ENCODE measurements around the gene CERS6. TPM values are rescaled to one million over a fixed set of nuclear protein-coding genes. Genes with fewer than 3 reads are reported as not detected.

The CERS6 gene
- total and polyA plus RNA-seq, 8 donors = 18.8 to 24.5 (median 22.1) TPM

- Histone ChIP-seq H3K4me1 (no peaks in the 10 kb centered on the region), H3K4me3 (no peak overlapping the region), H3K36me3 (no peaks in the 10 kb centered on the region), H3K27me3 (no peaks in the 10 kb centered on the region), H3K27ac (no peak overlapping the region), H3K9me3 (no peaks in the 10 kb centered on the region)
- TF ChIP-seq, protein P1, sequence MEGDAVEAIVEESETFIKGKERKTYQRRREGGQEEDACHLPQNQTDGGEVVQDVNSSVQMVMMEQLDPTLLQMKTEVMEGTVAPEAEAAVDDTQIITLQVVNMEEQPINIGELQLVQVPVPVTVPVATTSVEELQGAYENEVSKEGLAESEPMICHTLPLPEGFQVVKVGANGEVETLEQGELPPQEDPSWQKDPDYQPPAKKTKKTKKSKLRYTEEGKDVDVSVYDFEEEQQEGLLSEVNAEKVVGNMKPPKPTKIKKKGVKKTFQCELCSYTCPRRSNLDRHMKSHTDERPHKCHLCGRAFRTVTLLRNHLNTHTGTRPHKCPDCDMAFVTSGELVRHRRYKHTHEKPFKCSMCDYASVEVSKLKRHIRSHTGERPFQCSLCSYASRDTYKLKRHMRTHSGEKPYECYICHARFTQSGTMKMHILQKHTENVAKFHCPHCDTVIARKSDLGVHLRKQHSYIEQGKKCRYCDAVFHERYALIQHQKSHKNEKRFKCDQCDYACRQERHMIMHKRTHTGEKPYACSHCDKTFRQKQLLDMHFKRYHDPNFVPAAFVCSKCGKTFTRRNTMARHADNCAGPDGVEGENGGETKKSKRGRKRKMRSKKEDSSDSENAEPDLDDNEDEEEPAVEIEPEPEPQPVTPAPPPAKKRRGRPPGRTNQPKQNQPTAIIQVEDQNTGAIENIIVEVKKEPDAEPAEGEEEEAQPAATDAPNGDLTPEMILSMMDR (IDR thresholded peaks at IDR 0.05) = no peak
- intact Hi-C loops (cut with DNase I) = no loop called here
- ATAC-seq (no peak), DNase-seq (no peak)
Measured at GRCh38 chr2:168593713-168594112, 137.6 kb downstream of the CERS6 start.

- TF ChIP-seq, protein P1 (IDR thresholded peaks at IDR 0.05) = no peak
- Histone ChIP-seq H3K4me3 (no peak overlapping the region), H3K4me1 (no peaks in the 10 kb centered on the region), H3K36me3 (no peaks in the 10 kb centered on the region), H3K9me3 (no peaks in the 10 kb centered on the region), H3K27me3 (no peaks in the 10 kb centered on the region), H3K27ac (no peak overlapping the region)
- no peak for DNase-seq
- intact Hi-C loops (cut with DNase I) = no loop called here
- no peak for ATAC-seq
Measured at GRCh38 chr2:168594778-168595177, 138.7 kb downstream of the CERS6 start.

DNA sequence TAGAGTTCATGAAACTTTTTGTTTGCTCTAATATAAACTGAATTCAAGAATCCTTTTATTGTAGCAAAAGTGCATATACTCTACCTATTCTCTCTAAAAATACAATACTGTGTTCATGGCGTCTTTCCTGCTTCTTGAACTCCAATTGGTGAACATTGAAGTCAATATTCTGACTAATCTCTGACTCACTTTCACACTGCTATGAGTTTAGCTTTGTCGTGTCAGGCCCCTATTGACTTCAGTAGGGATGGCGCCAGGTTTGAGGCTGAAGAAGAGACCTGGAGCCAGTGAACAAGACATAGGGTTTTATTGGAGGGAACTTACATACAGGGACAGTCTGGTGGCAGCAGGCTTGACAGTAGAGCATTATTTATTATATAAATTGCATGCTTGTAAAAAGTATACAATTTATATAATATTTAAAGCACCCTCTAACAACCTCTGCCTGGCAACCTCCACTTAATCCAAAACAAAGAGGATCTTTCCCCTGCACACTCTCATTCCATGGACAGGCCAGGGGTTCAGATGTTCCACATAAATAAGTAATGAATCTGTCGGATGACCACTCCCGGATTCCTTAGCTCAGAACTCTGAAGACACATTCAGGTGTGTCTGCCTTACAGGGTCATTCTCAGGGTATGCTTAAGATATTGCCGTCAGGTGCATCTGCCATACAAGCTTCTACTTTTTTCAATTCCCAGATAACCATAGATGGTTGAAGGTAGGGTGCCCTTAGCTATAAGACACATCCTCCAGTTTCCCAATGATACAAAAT, 141.0 kb downstream of the CERS6 start:
- no peaks in the 10 kb centered on the region for H3K4me1 ChIP-seq
- H3K27ac ChIP-seq = no peak overlapping the region
- no peaks in the 10 kb centered on the region for H3K36me3 ChIP-seq
- H3K27me3 ChIP-seq = no peaks in the 10 kb centered on the region
- DNase-seq = no peak
- no peaks in the 10 kb centered on the region for H3K9me3 ChIP-seq
- ATAC-seq = no peak
- TF ChIP-seq, protein P1 (IDR thresholded peaks at IDR 0.05) = no peak
- intact Hi-C loops (cut with DNase I) = no loop called here
- no peak overlapping the region for H3K4me3 ChIP-seq

- no peak overlapping the region for H3K4me3 ChIP-seq
- intact Hi-C loops (cut with DNase I) = no loop called here
- ATAC-seq = no peak
- no peaks in the 10 kb centered on the region for H3K4me1 ChIP-seq
- no peaks in the 10 kb centered on the region for H3K27me3 ChIP-seq
- no peaks in the 10 kb centered on the region for H3K36me3 ChIP-seq
- DNase-seq = no peak
- H3K27ac ChIP-seq = no peak overlapping the region
- H3K9me3 ChIP-seq = peaks cover 0 to 5% of the 10 kb centered on the region in 2 donors
- TF ChIP-seq, protein P1 (IDR thresholded peaks at IDR 0.05) = no peak
Measured at GRCh38 chr2:168599738-168600137, 143.7 kb downstream of the CERS6 start.

DNA sequence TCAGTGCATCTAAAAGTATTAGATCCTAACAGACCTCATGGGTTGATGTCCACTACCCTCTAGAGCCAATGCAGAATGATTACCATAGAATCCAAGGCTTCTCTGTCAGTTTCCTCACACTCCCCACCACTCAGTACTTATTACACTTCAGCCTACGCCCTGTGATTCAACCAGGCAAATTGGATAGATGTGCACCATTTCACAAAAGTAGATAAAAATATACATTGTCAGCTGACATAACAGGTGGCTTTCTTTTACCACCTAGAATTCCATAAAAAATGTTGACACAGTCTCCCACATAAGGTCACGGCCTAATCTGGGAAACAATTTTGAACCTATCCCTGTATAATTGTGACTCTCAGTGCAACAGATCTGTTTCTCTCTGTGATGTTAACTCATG, 144.9 kb downstream of the CERS6 start:
- intact Hi-C loops (cut with DNase I) = no loop called here
- TF ChIP-seq, protein P1 (IDR thresholded peaks at IDR 0.05) = no peak
- H3K36me3 ChIP-seq = no peaks in the 10 kb centered on the region
- H3K27ac ChIP-seq = no peak overlapping the region
- no peaks in the 10 kb centered on the region for H3K4me1 ChIP-seq
- DNase-seq = no peak
- no peak for ATAC-seq
- no peaks in the 10 kb centered on the region for H3K27me3 ChIP-seq
- H3K9me3 ChIP-seq = peaks cover 0 to 17% of the 10 kb centered on the region in 2 donors
- no peak overlapping the region for H3K4me3 ChIP-seq
